B cell (primary cell): ENCODE measurements around the gene ARFGAP2. TPM values are rescaled to one million over a fixed set of nuclear protein-coding genes. Genes with fewer than 3 reads are reported as not detected.

Experiments used
- polyA plus RNA-seq: library from polyadenylated mRNA; depleted of rRNA; stranded (reverse); fragments of >200 nt; gene quantifications from 2 replicates; pipeline ENCODE4 v1.2.3, GENCODE V29; 2012
- small RNA-seq: library from RNA; depleted of rRNA; stranded (forward); fragments of <200 nt; gene quantifications from one replicate; pipeline ENCODE3, GENCODE V24; 2012; ENCODE audit warnings: low replicate concordance, low read depth; ENCODE audit not compliant: insufficient read length
- total RNA-seq, 2 donors: library from RNA; stranded (reverse); fragments of 120-200 nt in 1 of 2; gene quantifications; 1 replicate in 1 of 2; 2 replicates in 1 of 2; pipeline versions ENCODE4 v1.2.3 to v1.2.4, GENCODE V29; 2013 to 2022

ARFGAP2 gene
- total and polyA plus RNA-seq, 2 donors (not counting 1 experiment from before 2014, with no cell fraction given): 141 to 200 TPM

Small RNA genes within 50 kb of the gene (small RNA-seq; reads per million reads assigned to genes)
- gene MIR6745: not detected

Other genes with a start within 250 kb of the ARFGAP2 start
- gene CSTPP1, start 240.1 kb downstream of the ARFGAP2 start, total RNA-seq: 27.4 and 29.0 TPM in 2 replicates
- gene CSTPP1, start 240.1 kb downstream of the ARFGAP2 start, polyA plus RNA-seq: 9.6 and 11.5 TPM in 2 replicates
- gene PACSIN3, start 9.6 kb upstream of the ARFGAP2 start, total RNA-seq: 1.3 and 2.1 TPM in 2 replicates
- not detected in 2 replicates for gene PACSIN3, start 9.6 kb upstream of the ARFGAP2 start, polyA plus RNA-seq
- 85.8 and 99.9 TPM in 2 replicates for gene DDB2, start 38.1 kb upstream of the ARFGAP2 start, total RNA-seq
- gene DDB2, start 38.1 kb upstream of the ARFGAP2 start, polyA plus RNA-seq: 53.0 and 62.9 TPM in 2 replicates
- 23.5 and 29.5 TPM in 2 replicates for gene ACP2, start 71.9 kb upstream of the ARFGAP2 start, total RNA-seq
- 10.2 and 16.3 TPM in 2 replicates for gene ACP2, start 71.9 kb upstream of the ARFGAP2 start, polyA plus RNA-seq
- 7.6 and 9.6 TPM in 2 replicates for gene NR1H3, start 81.1 kb upstream of the ARFGAP2 start, total RNA-seq
- gene NR1H3, start 81.1 kb upstream of the ARFGAP2 start, polyA plus RNA-seq: 6.8 and 8.4 TPM in 2 replicates
- gene MADD, start 93.3 kb upstream of the ARFGAP2 start, total RNA-seq: 108 and 122 TPM in 2 replicates
- 56.8 and 59.2 TPM in 2 replicates for gene MADD, start 93.3 kb upstream of the ARFGAP2 start, polyA plus RNA-seq
- gene MYBPC3, start 175.8 kb upstream of the ARFGAP2 start, total RNA-seq: 0.67 and 0.70 TPM in 2 replicates
- 1.4 and 1.5 TPM in 2 replicates for gene MYBPC3, start 175.8 kb upstream of the ARFGAP2 start, polyA plus RNA-seq
- 98.3 and 98.8 TPM in 2 replicates for gene SPI1, start 201.7 kb upstream of the ARFGAP2 start, total RNA-seq
- gene SPI1, start 201.7 kb upstream of the ARFGAP2 start, polyA plus RNA-seq: 119 and 156 TPM in 2 replicates
- 33.0 and 39.4 TPM in 2 replicates for gene SLC39A13, start 231.7 kb upstream of the ARFGAP2 start, total RNA-seq
- 48.6 and 55.7 TPM in 2 replicates for gene SLC39A13, start 231.7 kb upstream of the ARFGAP2 start, polyA plus RNA-seq
- gene PSMC3, start 249.6 kb upstream of the ARFGAP2 start, total RNA-seq: 59.9 and 62.7 TPM in 2 replicates
- gene PSMC3, start 249.6 kb upstream of the ARFGAP2 start, polyA plus RNA-seq: 36.7 and 47.7 TPM in 2 replicates